ENCODE results near the gene DOLK. TPM values are rescaled to one million over a fixed set of nuclear protein-coding genes. Genes with fewer than 3 reads are reported as not detected.
A peak's percentile ranks its signal among the peaks of the same experiment; 100 is the strongest.
"Not testable (repeated sequence)": the region's sequence is repeated elsewhere in the genome, so short reads cannot be mapped to it uniquely, and the experiment has no call there.

The DOLK gene
- total RNA-seq, 2 donors from 2014 or later, result 8.0 to 12.2 TPM

- peak overlapping the region; percentile 85 to 89 (median 86) for H3K27ac ChIP-seq
- WGBS, 2 donors, result 0% methylated on average over 2 to 17 of the region's 20 CpGs
- DNase-seq, result no peak
- ATAC-seq, result peak; percentile 47
- H3K4me3 ChIP-seq, result peak overlapping the region; percentile 47 to 63
- H3K27me3 ChIP-seq, result no peaks in the 10 kb centered on the region
- intact Hi-C loops (cut with DNase I), result no loop called here
- no peaks in the 10 kb centered on the region for H3K9me3 ChIP-seq
- peaks cover 36% of the 10 kb centered on the region for H3K4me1 ChIP-seq
- TF ChIP-seq POLR2A (IDR thresholded peaks at IDR 0.05) (no peak), CTCF (IDR thresholded peaks at IDR 0.05) (no peak)
- H3K36me3 ChIP-seq (replicated peaks in 1 of 2; ENCODE audit: insufficient read depth in 1 of 2, low read depth in 2 of 2), result no peaks in the 10 kb centered on the region
These were observed 201 bp downstream of the DOLK start for GRCh38 chr9:128947277-128947526.

DNA sequence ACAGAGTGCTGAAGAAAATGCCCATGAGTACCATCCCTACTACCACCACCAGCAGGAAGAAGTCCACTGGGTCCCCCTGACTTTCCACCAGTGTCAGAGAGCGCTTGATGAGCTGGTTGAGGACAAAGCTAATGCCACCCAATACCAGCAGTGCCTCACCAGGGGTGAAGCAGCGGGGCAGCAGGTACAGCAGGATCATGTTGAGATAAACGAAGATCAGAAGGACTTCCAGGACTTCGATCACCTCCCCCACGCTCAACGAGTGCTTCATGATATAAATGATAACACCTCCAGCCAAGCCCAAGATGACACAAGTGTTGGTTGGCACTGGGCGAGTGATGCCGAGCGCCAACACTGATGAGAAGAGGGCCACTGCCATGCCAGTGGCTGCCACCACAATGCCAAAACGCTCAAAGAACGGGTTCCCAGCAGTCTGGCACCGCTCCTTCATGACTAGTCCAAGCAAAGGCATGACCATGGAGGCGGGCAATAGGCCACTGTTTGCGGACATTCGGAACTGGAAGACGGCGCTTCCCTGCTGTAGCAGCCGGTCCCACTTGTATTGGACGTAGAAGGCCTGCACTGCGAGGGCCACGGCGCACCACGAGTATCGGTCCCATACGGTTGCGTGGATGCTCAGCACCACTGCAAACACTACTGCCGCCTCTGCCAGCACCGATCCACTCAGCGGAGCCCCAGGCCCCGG lies 679 bp downstream of the DOLK start:
- TF ChIP-seq POLR2A (IDR thresholded peaks at IDR 0.05) (no peak), CTCF (IDR thresholded peaks at IDR 0.05) (no peak)
- intact Hi-C loops (cut with DNase I), result no loop called here
- peak; percentile 41 to 64 (median 43) for DNase-seq

DNA sequence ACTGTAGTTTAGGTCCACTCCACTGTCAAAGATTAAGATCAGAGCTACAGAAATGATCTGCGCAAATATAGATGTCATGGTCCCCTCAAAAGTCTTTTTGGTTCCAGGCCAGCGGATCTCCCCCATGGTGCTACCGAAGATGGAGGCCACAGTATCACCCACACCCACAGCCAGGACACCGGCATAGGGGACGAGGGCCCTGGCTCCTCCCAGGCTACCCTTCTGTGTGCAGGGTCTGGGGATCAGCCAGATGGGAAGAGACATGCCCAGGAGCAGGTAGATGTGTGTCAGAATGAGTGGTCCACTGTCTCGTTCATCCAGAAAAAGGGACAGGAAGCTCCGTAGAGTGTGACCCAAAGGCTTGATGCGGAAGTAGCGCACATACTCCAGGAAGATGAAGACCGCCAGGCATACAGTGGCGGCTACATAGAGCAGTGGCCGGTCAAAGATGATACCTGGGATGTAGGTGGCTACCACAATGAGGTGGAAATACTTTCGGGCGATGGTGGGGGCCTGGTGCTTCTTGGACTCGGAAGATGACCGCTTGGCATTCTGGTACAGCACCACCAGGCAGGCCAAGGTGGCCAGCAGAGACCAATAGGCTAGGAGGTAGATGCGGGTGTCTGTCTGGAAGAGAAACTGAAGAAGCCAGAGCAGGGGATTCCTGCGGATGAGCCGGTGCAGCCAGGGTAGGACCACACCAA lies 1.5 kb downstream of the DOLK start:
- TF ChIP-seq CTCF (IDR thresholded peaks at IDR 0.05) (no peak), POLR2A (IDR thresholded peaks at IDR 0.05) (no peak)
- Histone ChIP-seq H3K4me1 (peaks cover 36% of the 10 kb centered on the region), H3K27ac (peak overlapping the region in 1 of 4 donors; percentile 89), H3K4me3 (no peak overlapping the region), H3K9me3 (no peaks in the 10 kb centered on the region), H3K36me3 (replicated peaks in 1 of 2; ENCODE audit: insufficient read depth in 1 of 2, low read depth in 2 of 2) (peaks cover 0 to 2% of the 10 kb centered on the region in 2 donors), H3K27me3 (no peaks in the 10 kb centered on the region)
- WGBS, 2 donors, result 95% methylated on average over 15 to 19 of the region's 19 CpGs
- intact Hi-C loops (cut with DNase I), result no loop called here
- DNase-seq (no peak), ATAC-seq (no peak)

More for the DNA sequence above, 679 bp downstream of the DOLK start:
- no peaks in the 10 kb centered on the region for H3K27me3 ChIP-seq
- peak; percentile 34 for ATAC-seq
- H3K36me3 ChIP-seq (replicated peaks in 1 of 2; ENCODE audit: insufficient read depth in 1 of 2, low read depth in 2 of 2), result peaks cover 0 to 2% of the 10 kb centered on the region in 2 donors
- H3K4me3 ChIP-seq, result peak overlapping the region; percentile 47 to 63
- 17 to 37% methylated on average over 6 to 30 of the region's 30 CpGs for WGBS, 2 donors
- no peaks in the 10 kb centered on the region for H3K9me3 ChIP-seq
- peaks cover 36% of the 10 kb centered on the region for H3K4me1 ChIP-seq
- peak overlapping the region; percentile 85 to 89 (median 86) for H3K27ac ChIP-seq

DNA sequence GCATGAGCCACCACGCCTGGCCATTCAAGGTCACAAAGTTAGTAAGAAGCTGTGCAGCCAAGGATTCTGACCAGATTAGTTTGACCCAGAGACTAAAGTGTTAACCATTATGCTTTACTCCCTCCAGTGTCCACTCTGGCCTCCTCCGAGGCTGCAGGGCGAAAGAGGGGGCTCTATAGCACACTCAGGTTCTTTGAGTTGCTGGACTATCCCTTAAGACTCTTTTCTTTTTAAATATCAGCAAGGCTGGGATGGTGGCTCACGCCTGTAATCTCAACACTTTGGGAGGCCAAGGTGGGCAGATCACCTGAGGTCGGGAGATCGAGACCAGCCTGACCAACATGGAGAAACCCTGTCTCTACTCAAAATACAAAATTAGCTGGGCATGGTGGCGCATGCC lies 2.4 kb downstream of the DOLK start:
- H3K9me3 ChIP-seq; H3K27ac ChIP-seq; H3K36me3 ChIP-seq (replicated peaks in 1 of 2; ENCODE audit: insufficient read depth in 1 of 2, low read depth in 2 of 2); DNase-seq; ATAC-seq; H3K27me3 ChIP-seq; intact Hi-C loops (cut with DNase I); H3K4me3 ChIP-seq: not testable (repeated sequence)
- WGBS, 2 donors, result 87 to 93% methylated on average over 3 to 7 of the region's 7 CpGs
- peaks cover 36% of the 10 kb centered on the region for H3K4me1 ChIP-seq

DNA sequence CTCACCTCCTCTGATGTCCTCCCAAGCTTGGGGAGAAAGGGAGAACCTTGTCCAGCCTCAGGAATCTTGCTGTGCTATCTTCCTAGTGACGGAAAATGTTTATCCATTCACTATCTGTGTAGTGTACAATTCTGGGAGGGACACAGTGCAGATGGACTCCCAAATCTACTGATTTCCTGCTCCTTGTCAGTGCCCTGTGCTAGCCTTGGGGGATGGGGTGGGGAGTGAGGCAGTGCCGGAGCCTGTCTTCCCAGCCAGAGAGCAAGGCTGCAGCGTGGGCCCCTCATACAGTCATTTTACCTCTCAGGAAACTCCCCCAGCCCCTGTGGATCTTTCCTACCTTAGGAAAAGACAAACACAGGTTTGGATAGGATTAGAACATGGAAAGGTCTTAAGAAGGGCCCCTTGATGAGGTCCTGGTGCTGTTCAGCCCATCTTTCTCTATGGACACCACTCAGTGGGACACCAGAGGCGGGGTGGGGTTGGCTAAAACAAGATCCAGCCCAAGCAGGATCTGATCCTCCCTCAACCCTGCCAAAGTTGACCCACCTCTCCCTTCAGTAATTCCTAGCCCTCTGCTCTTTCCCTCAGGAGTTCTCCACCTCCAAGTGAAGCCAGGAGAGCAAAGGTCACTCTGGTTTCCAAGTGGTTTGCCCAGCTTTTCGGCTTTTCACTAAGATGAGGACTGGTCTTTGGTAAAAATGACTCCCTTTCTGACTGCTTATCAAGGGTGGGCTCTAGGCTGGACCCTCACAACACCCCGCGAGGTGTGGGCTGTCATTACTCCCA lies 3.4 kb downstream of the DOLK start:
- WGBS, 2 donors, result 79% methylated on average over 7 of the region's 7 CpGs
- intact Hi-C loops (cut with DNase I), result no loop called here
- no peak overlapping the region for H3K4me3 ChIP-seq
- H3K27ac ChIP-seq, result no peak overlapping the region
- TF ChIP-seq CTCF (IDR thresholded peaks at IDR 0.05), result no peak
- TF ChIP-seq POLR2A (IDR thresholded peaks at IDR 0.05), result no peak
- H3K27me3 ChIP-seq, result no peaks in the 10 kb centered on the region
- ATAC-seq (no peak), DNase-seq (no peak)
- peaks cover 36% of the 10 kb centered on the region for H3K4me1 ChIP-seq
- no peaks in the 10 kb centered on the region for H3K9me3 ChIP-seq
- peaks cover 0 to 2% of the 10 kb centered on the region in 2 donors for H3K36me3 ChIP-seq (replicated peaks in 1 of 2; ENCODE audit: insufficient read depth in 1 of 2, low read depth in 2 of 2)

Data from body of pancreas (tissue), 4 donors.